Lower lobe of right lung (tissue), 2 donors: ENCODE data around the gene ZNF341. TPM values are rescaled to one million over a fixed set of nuclear protein-coding genes. Genes with fewer than 3 reads are reported as not detected.

Experiments used
- ATAC-seq, 2 donors: fragments of 200-7000 bp; cut with Tn5 transposase; one replicate each; pipeline ENCODE4 v1.9.1; 2020 to 2022; ENCODE audit warnings: mild to moderate bottlenecking in 2 of 2, moderate library complexity in 2 of 2
- DNase-seq: peaks from one replicate; pipeline ENCODE4 v3.0.0-alpha.2; 2020
- H3K27ac ChIP-seq: fragments of 200-600 bp; one replicate; pipeline ENCODE4 v1.8.0; 2022
- H3K27me3 ChIP-seq: fragments of 200-600 bp; one replicate; pipeline ENCODE4 v1.8.0; 2022; ENCODE audit warnings: low read depth
- H3K36me3 ChIP-seq: fragments of 200-600 bp; one replicate; pipeline ENCODE4 v1.8.0; 2022; ENCODE audit warnings: mild to moderate bottlenecking
- H3K4me1 ChIP-seq: fragments of 200-600 bp; one replicate; pipeline ENCODE4 v1.8.0; 2022
- H3K4me3 ChIP-seq: fragments of 200-600 bp; one replicate; pipeline ENCODE4 v1.8.0; 2022; ENCODE audit warnings: mild to moderate bottlenecking
- H3K9me3 ChIP-seq: fragments of 200-600 bp; one replicate; pipeline ENCODE4 v1.8.0; 2022
- intact Hi-C: fragments of 100-400 bp; cut with DNase I; formaldehyde crosslinking; loops from one replicate; pipeline ENCODE4 v1.11.0; 2022
- total RNA-seq: library from RNA; stranded (reverse); fragmentation: NEBNext Ultra II Directional; extraction: Animal tissue kit (Norgen Biotek cat#: 25700); gene quantifications from one replicate; pipeline ENCODE4 v1.2.1, GENCODE V29; 2021
- TF ChIP-seq, protein P1 (sequence below): fragments of 200-600 bp; IDR thresholded peaks from one replicate; pipeline ENCODE4 v1.8.0; 2022; ENCODE audit warnings: antibody characterized with exemption, mild to moderate bottlenecking
- donor health status: DM: no; HTN: yes; CAD: no; lungs with severe emphysema.

ZNF341 gene
- total RNA-seq, 1 donor from 2014 or later: 5.6 TPM

DNA sequence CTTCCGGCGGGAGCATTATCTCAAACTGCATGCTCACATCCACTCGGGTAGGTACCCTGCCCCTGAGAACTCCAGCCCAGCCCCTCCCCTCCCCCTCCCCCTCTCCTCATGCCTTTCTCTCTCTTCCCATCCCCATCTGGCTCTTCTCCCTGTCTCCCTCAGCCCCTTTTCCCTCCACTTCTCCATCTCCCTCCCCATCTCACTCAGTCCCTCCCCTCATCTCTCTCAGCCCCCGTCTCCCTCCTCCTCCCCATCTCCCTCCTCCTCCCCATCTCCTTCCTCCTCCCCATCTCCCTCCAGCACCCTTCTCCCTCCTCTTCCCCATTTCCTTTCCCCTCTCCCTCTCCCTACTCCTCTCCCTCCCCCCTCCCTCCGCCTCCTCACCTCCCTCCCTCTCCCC lies 52.0 kb downstream of the ZNF341 start:
- Histone ChIP-seq H3K36me3 (peaks cover 18% of the 10 kb centered on the region), H3K4me3 (no peak overlapping the region), H3K27me3 (no peaks in the 10 kb centered on the region), H3K27ac (no peak overlapping the region), H3K4me1 (peaks cover 5% of the 10 kb centered on the region), H3K9me3 (no peaks in the 10 kb centered on the region)
- TF ChIP-seq, protein P1, sequence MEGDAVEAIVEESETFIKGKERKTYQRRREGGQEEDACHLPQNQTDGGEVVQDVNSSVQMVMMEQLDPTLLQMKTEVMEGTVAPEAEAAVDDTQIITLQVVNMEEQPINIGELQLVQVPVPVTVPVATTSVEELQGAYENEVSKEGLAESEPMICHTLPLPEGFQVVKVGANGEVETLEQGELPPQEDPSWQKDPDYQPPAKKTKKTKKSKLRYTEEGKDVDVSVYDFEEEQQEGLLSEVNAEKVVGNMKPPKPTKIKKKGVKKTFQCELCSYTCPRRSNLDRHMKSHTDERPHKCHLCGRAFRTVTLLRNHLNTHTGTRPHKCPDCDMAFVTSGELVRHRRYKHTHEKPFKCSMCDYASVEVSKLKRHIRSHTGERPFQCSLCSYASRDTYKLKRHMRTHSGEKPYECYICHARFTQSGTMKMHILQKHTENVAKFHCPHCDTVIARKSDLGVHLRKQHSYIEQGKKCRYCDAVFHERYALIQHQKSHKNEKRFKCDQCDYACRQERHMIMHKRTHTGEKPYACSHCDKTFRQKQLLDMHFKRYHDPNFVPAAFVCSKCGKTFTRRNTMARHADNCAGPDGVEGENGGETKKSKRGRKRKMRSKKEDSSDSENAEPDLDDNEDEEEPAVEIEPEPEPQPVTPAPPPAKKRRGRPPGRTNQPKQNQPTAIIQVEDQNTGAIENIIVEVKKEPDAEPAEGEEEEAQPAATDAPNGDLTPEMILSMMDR: no peak
- no peak for ATAC-seq
- no peak for DNase-seq
- intact Hi-C loops: no loop called here

DNA sequence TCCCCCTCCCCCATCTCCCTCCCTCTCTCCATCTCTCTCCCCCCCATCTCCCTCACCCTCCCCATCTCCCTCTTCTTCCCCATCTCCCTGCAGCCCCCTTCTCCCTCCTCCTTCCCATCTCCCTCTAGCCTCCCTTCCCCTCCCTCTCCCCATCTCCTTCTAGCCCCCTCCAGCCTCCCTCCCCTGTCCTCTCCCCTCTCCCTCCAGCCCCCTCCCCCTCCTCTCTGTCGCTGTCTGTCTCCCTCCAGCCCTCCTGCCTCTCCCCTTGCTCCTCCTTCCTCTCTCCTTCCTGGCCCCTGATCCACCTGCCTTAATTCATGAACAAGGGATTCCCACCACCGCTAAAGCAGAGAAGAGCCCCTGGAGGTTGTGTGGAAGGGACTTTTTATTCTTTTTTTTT lies 52.4 kb downstream of the ZNF341 start:
- Histone ChIP-seq H3K4me3 (no peak overlapping the region), H3K27ac (no peak overlapping the region), H3K36me3 (peaks cover 18% of the 10 kb centered on the region), H3K4me1 (peaks cover 9% of the 10 kb centered on the region), H3K27me3 (no peaks in the 10 kb centered on the region), H3K9me3 (no peaks in the 10 kb centered on the region)
- DNase-seq (no peak), ATAC-seq (no peak)
- TF ChIP-seq, protein P1: no peak
- intact Hi-C loops: no loop called here

DNA sequence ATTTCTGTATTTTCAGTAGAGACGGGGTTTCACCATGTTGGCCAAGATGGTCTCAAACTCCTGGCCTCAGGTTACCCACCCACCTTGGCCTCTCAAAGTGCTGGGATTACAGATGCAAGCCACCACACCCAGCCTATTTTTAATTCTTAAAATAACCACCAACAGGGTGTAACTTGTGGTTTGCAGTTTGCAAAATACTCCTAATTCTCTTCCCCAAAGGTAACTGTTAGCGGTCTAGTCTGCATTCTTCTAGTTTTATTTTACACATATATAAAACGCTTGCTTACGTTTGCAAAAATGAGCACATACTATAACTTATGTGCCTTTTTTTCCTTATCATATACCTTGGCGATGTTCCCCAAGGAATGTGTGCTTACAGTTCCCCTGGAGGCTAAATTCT lies 53.7 kb downstream of the ZNF341 start:
- TF ChIP-seq, protein P1: no peak
- Histone ChIP-seq H3K36me3 (peaks cover 18% of the 10 kb centered on the region), H3K27ac (no peak overlapping the region), H3K4me3 (no peak overlapping the region), H3K9me3 (no peaks in the 10 kb centered on the region), H3K27me3 (no peaks in the 10 kb centered on the region), H3K4me1 (peaks cover 22% of the 10 kb centered on the region)
- intact Hi-C loops: no loop called here
- no peak for ATAC-seq
- DNase-seq: no peak

DNA sequence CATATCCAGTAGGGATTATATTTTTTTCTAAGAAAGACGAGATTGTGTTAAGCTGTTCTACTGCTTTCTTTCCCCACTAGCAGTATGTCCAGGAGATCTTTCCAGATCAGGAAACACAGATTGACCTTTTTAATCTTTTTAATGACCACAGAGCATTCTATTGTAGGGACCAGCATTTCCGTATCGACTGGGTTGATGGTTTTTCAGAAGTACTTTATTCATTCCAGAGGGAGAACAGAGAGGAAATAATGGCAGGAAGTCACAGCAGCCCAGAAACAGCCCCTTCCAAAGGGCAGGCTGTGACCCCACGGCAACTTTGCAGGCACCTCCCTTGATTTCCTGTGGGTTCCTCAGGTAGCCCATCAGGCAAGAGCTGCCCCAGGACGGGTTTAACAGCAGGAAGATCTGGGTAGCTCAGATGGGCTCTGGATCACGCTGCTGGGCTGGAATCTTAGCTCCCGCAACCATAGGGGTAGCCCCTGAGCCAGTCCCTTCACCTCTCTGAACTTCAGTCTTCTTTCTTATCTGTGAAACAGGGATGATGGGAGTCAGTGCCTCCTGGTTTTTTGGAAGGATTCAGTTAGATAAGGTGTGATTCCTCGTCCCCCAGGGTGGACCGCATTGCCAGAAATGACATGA lies 55.6 kb downstream of the ZNF341 start:
- ATAC-seq: no peak
- no peaks in the 10 kb centered on the region for H3K9me3 ChIP-seq
- no peaks in the 10 kb centered on the region for H3K27me3 ChIP-seq
- TF ChIP-seq, protein P1: no peak
- H3K27ac ChIP-seq: no peak overlapping the region
- H3K36me3 ChIP-seq: peaks cover 7% of the 10 kb centered on the region
- peaks cover 22% of the 10 kb centered on the region for H3K4me1 ChIP-seq
- no peak overlapping the region for H3K4me3 ChIP-seq
- intact Hi-C loops: no loop called here
- DNase-seq: no peak

DNA sequence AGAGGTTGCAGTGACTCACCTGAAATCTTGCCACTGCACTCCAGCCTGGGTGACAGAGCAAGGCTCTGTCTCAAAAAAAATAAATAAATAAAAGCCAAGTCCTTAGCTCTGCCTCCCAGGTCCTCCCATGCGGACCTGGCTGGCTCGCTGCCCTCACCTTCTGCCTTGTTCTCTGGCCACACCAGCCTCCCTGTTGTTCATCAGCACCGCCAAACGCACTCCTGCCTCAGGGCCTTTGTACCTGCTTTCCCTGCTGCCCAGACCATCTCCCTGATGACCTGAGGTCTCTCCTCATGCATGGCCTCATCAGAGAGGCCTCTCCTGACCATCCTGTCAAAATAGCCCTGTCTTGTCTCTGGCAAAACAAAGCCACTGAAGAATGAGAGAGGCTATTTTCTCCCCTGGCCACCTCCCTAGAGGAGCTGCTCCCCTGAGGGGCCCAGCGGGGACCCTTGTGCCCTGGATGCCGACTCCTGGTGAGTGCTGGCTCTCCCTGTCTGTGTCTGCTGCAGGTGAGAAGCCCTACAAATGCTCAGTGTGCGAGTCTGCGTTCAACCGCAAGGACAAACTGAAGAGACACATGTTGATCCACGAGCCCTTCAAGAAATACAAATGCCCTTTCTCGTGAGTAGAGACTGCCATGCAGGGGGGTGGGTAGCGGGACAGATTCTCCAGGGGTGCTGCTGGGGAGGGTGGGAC lies 56.7 kb downstream of the ZNF341 start:
- intact Hi-C loops: no loop called here
- DNase-seq (no peak), ATAC-seq (no peak)
- TF ChIP-seq, protein P1: no peak
- Histone ChIP-seq H3K27ac (peak overlapping the region; percentile 64), H3K27me3 (no peaks in the 10 kb centered on the region), H3K4me1 (peaks cover 30% of the 10 kb centered on the region), H3K36me3 (peaks cover 4% of the 10 kb centered on the region), H3K4me3 (no peak overlapping the region), H3K9me3 (no peaks in the 10 kb centered on the region)
